ENCODE data around the gene EIF3I.

The EIF3I gene

DNA sequence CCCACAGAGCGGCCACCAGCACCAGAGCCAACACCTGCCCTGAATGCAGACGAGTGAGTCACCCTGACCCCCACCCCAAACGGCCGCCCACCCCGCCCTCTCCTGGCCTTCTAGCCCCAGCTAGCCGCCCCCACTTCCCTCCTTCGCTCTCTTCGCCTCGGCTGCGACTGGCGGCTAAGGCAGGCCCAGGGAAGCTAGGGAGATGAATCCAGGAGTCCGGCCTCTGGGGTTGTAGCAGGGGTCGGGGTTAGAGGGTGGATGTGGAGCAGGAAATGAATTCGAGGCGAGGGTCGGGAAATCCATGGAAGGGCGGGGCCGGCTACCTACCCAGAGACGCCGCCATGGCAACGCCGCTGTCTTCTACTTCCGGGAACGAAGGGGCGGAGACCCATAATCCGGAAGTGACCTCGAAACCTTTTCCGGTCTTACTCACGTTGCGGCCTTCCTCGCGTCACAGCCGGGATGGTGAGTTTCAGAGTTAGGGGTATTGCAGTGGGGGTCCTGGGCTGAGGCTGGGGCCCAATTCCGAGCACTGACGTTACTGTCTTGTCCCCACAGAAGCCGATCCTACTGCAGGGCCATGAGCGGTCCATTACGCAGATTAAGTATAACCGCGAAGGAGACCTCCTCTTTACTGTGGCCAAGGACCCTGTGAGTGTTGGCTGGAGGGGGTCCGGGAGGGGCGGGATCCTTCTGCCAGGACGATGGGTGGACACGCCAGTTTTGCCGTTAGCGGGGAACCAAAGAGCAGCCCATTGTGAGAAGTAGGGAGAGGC, at the start of gene EIF3I, which contains the start of gene TMEM234:
EIF3I (plus strand) TSS at position 428 of the 776 bp plus-strand sequence; CDS start at position 463, 35 bp downstream.
TMEM234 (minus strand) TSS at position 374 of the 776 bp plus-strand sequence; CDS start at position 343, 31 bp downstream.
- DNase-seq = peak; percentile 94

DNA sequence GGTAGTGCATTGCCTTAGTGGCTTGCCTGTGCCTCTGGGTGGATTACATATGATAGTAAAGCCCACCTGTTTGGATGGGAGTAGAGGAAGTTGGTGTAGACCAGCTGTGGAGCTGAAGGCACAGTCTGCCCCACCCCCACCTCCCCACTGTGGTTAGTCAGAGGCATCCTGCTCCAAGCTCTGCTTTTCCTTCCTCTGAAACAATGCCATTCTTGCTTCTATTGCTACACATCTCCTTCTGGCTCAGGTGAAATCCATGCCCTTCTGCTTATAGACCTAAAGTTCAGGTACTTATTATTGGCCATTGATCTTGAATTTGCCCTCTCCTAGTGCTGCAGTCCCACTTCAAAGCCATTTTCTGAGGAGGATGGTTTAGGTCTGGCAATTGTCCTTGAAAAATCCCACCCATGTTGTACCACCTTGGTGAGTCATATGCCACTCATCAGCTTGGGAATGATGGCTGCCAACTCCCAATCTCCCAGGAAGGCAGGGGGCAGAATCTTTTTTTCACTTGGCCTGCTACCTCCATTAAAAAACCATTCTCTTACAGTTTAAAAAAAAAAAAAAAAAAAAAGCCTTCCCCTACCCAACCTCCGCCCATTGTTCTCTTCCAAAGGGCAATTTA, 49.5 kb upstream of the EIF3I start:
- no peak for DNase-seq

DNA sequence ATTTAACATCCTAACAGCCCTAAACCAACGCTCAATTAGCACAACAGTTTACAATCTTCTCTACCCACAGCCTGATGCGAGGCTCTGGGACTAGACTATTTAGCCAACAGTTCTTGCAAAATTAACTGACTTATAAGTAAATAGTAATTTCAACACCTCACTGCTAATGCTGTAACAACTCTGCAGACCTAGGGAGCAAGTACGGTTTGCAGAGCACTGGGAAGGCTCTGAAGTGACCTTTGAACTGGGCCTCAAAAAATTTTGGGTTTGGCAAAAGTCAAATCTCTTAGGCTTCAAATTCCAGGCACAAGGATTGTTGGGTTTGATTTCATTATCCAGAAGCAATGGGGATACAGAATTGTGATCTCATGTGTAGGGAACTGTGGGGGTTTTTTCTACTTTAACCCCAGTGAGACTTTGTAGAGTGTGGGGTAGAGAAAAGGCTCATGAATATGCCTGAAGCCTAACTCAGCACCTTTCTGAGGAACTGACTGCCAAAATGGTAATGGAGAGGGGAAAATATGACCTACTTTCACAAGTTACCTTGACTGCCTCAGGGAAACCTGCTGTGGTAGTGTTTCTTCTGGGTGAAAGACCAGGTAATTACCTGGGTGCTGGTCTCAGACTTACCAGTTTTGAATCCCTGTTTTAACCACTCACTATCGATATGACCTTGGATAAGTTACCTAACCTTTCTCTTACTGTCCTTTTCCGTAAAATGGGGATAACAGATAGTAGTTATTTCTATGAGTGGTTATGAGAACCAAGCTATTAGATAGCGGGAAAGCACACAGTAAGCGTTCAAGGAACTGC, 43.6 kb upstream of the EIF3I start:
- no peak for DNase-seq

DNA sequence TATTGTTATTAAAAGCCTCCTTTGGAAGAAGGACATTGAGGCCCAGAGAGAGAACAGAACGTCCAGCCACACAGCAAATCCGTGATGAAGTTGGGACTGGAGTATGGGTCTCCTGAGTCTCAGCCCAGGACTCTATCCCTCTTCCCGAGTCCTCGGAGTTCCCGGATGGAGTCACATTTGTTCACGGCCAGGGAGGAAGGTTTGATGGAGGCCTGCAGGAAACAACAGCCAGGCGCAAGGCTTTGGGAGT, 43.1 kb upstream of the EIF3I start:
- DNase-seq = no peak

DNA sequence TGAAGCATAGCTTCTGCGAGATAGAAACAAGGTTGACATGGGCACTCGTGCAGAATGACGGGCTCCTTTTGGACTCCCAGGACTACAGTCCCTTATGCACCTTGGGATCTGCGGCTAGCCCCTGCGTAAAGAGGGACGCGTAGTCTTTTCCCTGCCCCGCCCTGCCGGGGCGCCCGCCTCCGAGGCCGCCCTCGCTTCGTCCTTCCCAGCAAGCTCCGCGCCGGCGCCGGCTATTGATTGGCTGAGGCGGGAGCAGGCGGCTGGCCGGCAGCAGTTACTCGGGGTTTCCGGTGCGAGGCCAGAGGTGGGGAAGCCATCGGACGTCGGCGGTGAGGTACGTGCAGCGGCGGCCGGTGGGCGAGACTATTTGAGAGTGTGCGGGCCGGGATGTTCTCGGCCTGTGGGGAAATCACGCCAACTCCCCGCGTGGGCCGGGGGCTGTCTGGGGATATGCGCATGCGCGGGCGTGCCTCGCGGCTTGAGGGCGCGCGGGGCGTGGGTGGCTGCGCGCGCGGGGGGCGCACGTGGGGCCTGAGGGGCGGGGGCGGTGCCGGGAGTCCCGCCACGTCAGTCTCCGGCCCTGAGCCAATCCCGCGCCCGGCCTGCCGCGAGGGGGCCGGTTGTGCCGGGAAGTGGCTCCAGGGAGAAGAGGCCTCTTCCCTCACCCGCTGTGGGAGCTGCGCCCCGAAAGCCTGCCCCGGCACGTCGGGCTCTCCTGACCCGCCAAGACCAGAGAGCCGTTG, 42.6 kb upstream of the EIF3I start, which contains the start of gene TXLNA:
TXLNA (plus strand) TSS at position 233 of the 743 bp plus-strand sequence. CDS start 671 bp downstream, outside the sequence.
- DNase-seq = peak; percentile 92

DNA sequence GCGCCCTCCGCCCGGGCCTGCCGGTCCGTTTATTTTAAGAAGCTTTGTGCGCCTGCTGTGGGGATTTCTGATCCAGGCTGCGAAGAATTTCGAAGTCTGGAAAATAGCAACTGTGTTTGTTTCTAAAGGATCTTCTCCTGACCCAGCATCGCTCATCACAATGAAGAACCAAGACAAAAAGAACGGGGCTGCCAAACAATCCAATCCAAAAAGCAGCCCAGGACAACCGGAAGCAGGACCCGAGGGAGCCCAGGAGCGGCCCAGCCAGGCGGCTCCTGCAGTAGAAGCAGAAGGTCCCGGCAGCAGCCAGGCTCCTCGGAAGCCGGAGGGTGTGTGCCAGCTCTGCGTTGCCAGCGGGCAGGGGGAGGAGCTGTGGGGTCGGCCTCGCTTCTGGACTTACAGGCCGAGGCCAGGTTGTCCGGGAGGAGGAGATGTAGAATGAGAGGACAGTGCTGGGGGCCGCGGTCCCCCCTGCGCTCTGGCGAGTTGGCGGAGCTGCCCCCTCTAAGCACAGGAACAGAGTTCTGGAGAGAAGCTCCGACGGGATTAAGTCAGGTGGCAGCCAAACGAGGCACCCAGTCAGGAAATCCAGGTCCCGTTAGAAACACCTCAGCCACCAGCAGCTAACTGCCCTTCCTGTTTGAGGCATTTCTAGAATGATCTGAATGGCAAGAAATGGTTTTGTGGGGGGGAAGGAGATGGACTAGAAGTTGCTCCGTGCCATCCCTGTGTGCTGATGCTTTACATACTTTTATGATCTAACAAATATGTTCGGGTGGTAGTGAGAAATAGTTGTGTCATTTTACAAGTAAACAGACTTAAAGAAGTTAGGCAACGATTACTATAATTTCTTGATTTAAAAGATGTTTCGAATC, 41.8 kb upstream of the EIF3I start:
- DNase-seq = peak; percentile 56

DNA sequence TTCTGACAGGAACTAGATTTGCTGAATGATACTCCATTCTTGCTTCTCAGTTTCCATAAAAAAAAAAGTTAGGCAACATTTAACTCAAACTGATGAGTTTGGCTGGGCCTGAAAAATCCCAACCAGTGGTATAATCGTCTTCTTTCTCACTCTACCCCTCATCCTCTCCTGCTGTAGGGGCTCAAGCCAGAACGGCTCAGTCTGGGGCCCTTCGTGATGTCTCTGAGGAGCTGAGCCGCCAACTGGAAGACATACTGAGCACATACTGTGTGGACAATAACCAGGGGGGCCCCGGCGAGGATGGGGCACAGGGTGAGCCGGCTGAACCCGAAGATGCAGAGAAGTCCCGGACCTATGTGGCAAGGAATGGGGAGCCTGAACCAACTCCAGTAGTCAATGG, 41.1 kb upstream of the EIF3I start:
- no peak for DNase-seq

DNA sequence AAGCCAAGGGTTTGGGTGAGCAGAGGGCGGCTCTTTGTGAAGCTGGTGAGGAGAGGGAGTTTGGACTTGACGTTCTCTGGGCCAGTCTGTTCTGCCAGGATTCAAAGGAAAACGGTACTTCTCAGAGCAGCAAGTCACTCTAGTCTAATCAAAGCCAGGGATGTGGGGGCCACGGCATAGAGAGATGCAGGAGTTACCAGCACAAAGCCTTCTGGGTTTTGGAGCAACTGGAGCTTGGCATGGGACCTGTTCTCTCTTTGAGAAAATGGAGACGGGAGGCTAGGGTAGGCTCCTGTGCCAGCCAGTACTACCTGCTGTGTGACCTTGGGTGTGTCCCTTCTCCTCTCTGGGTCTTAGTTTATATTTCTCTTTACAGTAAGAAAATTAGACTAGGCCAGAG, 40.6 kb upstream of the EIF3I start:
- no peak for DNase-seq

DNA sequence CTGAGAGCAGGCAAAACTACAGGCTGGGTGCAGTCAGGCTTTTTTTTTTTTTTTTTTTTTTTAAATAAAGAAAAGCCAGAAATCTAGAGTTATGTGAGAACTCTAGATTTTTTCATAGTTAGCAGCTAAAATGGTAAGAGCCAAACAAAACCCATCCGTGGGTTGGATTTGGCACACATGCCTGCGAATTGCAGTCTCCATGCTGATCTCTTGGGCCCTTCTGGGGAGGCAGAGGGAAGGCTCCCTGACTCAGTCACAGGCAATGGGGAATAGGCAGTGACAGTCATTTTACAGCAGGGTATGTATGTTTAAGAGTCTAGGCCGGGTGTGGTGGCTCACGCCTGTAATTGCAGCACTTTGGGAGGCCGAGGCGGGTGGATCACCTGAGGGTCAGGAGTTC, 40.1 kb upstream of the EIF3I start:
- no peak for DNase-seq

DNA sequence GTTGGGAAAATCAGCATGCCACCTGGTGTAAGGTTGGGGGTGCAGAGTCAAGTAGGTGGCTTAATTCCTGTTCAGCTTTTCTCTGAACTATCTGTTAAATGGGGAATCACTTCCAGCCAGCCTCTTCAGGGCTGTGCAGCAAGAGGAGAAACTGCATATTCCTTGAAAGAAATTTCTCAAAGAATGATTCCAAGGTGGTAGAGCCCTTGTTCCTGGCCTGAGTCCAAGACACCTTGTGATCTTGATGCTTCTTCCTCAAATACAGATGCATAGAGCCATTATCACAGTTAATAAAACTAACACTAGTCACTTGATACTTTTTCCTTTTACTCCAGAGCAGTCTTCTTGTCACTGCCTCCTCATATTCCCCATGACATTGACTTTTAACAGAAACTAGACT, 37.6 kb upstream of the EIF3I start:
- DNase-seq = peak; percentile 42

DNA sequence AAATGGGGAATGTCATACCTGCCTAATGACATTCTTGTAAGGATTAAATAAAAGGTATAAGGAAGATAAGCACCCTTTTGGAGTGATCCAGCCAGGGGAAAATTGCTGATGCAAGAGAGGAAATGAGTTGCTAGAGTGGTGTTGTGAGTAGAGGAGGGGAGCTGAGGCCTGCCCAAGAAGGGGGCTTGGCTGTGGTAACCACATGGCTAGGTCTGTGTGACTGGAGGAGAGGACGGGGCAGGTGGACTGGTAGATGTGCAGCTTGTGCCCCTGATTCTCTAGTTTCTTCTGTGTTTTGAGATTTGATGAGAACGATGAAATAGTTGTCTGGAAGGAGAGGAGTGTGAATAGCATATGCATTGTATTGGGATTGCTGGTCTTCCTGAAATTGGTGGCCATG, 36.1 kb upstream of the EIF3I start:
- no peak for DNase-seq

DNA sequence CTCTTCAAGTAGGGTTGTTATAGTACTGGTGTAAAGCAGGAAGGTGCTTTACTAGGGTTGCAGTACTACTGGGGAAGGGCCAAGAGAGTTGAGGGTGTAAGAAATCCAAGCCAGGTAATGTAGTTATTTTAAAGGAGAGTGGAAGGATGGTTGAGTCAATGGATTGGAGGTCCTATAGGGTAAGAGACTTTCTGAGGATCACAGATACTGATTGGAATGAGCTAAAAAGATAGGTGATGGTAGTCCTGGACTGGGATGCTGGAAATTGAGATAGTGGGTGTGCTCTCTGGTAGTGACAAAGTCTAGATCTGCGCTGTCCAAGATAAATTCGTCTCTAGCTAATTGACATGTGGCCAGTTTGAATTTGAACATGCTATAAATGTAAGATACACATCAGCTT, 35.7 kb upstream of the EIF3I start:
- DNase-seq = no peak

DNA sequence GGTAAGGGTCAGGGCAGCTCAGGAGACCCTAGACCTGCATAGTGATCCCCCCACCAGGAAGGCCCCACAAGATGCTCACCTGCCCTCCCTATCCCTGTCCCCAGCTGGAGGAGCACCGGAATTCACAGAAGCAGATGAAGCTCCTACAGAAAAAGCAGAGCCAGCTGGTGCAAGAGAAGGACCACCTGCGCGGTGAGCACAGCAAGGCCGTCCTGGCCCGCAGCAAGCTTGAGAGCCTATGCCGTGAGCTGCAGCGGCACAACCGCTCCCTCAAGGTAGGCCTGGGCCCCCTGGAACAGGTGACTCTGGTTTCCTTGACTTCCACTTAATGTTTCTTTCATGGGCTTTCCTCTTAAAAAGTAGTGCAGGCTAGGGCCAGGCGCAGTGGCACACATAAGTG, 34.4 kb upstream of the EIF3I start:
- no peak for DNase-seq

DNA sequence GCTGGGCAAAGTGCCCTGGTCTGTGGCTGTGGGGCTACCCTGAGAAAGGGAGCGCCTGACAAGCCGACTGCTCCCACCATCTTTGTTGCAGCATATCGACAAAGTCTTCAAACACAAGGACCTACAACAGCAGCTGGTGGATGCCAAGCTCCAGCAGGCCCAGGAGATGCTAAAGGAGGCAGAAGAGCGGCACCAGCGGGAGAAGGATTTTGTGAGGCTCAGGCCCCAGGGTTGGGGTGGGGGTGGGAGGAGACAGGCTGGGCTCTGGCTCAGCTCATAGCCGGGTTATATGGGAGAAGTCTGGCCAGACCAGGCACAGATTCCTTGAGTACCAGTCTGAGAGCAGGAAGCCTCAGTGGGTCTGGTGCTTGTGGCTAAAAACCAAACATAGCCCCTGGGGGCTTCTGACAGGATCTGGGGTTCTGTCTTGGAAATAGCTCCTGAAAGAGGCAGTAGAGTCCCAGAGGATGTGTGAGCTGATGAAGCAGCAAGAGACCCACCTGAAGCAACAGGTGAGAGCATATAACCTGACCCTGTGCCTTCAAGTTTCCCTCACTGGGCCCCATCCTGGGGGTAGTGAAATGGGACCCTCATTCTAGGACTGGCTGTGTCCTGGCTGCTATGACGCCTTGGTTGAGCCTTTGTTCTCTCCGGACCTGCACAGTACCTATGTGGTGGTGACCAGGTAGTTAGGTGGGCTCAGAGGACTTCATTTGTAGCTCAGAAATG, 29.8 kb upstream of the EIF3I start:
- no peak for DNase-seq

DNA sequence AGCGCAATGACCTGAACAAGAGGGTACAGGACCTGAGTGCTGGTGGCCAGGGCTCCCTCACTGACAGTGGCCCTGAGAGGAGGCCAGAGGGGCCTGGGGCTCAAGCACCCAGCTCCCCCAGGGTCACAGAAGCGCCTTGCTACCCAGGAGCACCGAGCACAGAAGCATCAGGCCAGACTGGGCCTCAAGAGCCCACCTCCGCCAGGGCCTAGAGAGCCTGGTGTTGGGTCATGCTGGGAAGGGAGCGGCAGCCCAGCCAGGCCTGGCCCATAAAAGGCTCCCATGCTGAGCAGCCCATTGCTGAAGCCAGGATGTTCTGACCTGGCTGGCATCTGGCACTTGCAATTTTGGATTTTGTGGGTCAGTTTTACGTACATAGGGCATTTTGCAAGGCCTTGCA, 27.2 kb upstream of the EIF3I start:
- DNase-seq = no peak

DNA sequence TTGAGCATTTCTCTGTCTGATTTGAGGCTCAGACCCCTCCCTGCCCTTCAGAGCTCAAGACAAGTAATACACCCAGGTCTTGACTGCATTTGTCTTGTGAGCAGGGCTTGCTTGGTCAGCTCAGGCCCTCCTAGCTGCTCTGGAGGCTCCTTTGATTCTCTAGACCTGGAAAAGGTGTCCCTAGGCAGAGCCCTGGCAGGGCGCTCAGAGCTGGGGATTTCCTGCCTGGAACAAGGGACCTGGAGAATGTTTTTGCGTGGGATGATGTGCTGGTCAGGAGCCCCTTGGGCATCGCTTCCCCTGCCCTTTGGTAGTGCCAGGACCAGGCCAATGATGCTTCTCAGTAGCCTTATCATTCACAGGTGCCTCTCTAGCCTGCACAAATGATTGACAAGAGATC, 26.7 kb upstream of the EIF3I start:
- no peak for DNase-seq

DNA sequence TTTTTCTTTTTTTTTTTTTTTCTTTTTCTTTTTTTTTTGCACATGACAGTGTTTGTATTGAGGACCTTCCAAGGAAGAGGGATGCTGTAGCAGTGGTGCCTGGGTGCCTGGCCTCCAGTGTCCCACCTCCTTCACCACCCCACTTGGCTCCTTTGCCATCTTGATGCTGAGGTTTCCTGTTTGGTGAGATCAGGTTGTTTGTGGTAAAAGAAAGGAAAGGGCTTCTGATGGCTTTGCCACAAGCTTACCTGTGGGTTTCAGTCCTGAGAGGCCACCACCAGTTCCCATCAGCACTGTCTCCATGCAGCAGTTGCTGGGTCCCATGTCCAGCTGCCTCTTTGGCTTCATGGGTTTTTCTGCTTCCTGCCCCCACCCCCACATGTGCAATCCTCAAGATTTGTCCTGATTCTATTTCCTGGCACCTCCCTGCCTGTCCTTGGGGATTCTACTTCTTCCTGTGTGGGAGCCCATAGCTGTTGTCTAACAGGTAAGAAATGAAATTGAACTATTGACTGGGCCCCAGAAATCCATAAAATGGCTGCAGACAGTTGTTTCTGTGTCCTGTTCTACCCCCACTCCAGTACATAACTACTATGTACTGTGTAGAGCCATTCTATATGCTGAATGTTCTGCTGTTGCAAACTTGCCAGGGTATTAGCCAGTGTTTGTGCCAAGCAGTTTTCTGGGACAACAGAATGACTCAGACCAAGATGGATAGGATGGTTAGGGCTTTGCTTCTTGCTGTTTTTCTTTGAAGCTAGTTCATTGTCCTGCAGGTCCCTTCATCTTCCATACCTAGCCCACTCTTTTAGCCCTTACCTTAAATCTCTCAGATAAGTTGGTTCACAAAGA, 26.0 kb upstream of the EIF3I start:
- no peak for DNase-seq

DNA sequence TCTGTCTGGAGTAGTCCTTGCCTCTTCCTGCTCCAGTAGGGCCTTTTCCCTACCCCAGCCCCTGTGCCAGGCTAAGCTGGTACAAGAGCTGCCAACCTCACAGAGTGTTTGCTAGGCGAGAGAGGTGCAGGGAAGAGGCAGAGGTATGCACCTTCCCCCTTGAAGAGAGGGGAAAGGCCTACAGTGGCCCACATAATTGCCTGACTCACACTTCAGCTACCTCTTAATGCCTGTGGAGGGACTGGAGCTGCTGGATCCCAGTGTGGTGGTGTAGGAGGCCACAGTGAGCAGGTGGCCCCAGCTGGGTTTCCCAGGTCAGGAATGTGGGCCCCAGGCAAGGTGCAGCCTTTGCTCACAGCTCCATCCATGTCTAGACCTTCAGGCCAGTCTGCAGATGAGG, 25.1 kb upstream of the EIF3I start:
- DNase-seq = no peak

DNA sequence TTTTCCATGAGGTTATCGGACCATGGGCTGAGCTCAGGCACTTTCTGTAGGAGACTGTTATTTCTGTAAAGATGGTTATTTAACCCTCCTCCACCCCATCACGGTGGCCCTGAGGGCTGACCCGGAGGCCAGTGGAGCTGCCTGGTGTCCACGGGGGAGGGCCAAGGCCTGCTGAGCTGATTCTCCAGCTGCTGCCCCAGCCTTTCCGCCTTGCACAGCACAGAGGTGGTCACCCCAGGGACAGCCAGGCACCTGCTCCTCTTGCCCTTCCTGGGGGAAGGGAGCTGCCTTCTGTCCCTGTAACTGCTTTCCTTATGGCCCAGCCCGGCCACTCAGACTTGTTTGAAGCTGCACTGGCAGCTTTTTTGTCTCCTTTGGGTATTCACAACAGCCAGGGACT, 24.4 kb upstream of the EIF3I start:
- DNase-seq = no peak

All from hematopoietic multipotent progenitor cell treated with erythropoietin and hydrocortisone succinate and interleukin-3 and kit ligand, for 8 days (in vitro differentiated cells).